Measurements from ENCODE around the gene BAIAP2L1. TPM values are rescaled to one million over a fixed set of nuclear protein-coding genes. Genes with fewer than 3 reads are reported as not detected.

BAIAP2L1 gene
- total RNA-seq, 6 experiments from 2014 or later, result 9.1 to 29.5 (median 25.2) TPM

GRCh38 chr7:98242342-98242741, 158.5 kb downstream of the BAIAP2L1 start:
- no peak overlapping the region for H3K27ac ChIP-seq
- DNase-seq (no peak), ATAC-seq (no peak)
- H3K9me3 ChIP-seq, result no peaks in the 10 kb centered on the region
- H3K4me1 ChIP-seq, result no peaks in the 10 kb centered on the region
- WGBS (ENCODE audit: insufficient coverage, low coverage, low lambda C conversion rate, missing lambda C conversion rate), result 100% methylated on average over 1 of the region's 1 CpG
- H3K36me3 ChIP-seq, result peaks cover 0 to 10% (median 0%) of the 10 kb centered on the region in 4 donors
- no peaks in the 10 kb centered on the region for H3K27me3 ChIP-seq
- H3K4me3 ChIP-seq, result no peak overlapping the region
- TF ChIP-seq CTCF (IDR thresholded peaks at IDR 0.05), result no peak
- no peak for TF ChIP-seq POLR2A (IDR thresholded peaks at IDR 0.05)
- intact Hi-C loops (cut with DNase I), result no loop called here

DNA sequence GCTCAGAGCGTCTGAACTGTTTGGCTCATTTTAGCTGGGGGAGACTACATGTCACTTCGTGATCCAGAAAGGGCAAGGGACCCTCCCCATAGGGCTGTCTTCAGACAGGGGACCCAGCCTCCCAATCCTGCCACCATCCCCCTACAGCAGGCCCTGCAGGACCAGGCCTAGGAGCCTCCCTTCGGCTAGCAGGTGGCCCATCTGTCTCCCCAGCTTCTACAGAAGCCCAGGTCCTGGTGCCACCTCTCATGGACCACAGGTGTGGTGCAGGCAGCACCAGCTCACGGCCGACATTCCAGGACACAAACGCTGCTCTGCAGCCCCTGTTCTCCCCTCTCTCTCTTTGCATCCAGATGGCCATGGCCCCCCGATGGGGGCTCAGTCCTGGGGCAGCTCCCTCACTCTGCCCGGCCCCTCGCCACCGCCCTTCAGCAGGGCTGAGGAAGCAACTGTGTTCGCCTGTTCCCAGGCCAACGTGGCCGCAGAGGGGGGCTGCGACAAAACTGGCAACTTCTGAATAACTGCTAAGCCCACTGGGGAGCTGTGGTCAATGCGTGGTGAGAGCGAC, 159.1 kb downstream of the BAIAP2L1 start:
- DNase-seq (no peak), ATAC-seq (peak in 1 of 4 donors; percentile 16)
- Histone ChIP-seq H3K27me3 (no peaks in the 10 kb centered on the region), H3K9me3 (no peaks in the 10 kb centered on the region), H3K4me3 (no peak overlapping the region), H3K4me1 (no peaks in the 10 kb centered on the region), H3K36me3 (peaks cover 0 to 10% (median 0%) of the 10 kb centered on the region in 4 donors), H3K27ac (no peak overlapping the region)
- intact Hi-C loops (cut with DNase I), result no loop called here
- no peak for TF ChIP-seq POLR2A (IDR thresholded peaks at IDR 0.05)
- TF ChIP-seq CTCF (IDR thresholded peaks at IDR 0.05), result no peak
- WGBS (ENCODE audit: insufficient coverage, low coverage, low lambda C conversion rate, missing lambda C conversion rate), result 67% methylated on average over 3 of the region's 16 CpGs

Other genes starting within 250 kb of the BAIAP2L1 start
- gene BHLHA15, start 189.7 kb downstream of the BAIAP2L1 start, total RNA-seq, result 10 to 100 TPM in 2 of 6 experiments, 1 to 10 TPM in 4; 2.3 to 25.9 (median 5.3) TPM
- gene TECPR1, start 148.9 kb downstream of the BAIAP2L1 start, total RNA-seq, result 10 to 100 TPM in 5 of 6 experiments, 1 to 10 TPM in 1; 9.4 to 14.9 (median 12.4) TPM
- 100 to 1,000 TPM in 4 of 6 experiments, 10 to 100 TPM in 2; 34.7 to 160 (median 137) TPM for gene BRI3, start 119.4 kb downstream of the BAIAP2L1 start, total RNA-seq
- 1 to 10 TPM in 3 of 6 experiments, under 1 TPM in 3; 0.23 to 3.7 (median 0.73) TPM for gene NPTX2, start 216.2 kb upstream of the BAIAP2L1 start, total RNA-seq

Data from right lobe of liver (tissue), 6 donors.